Ishikawa (cell line): ENCODE measurements around the gene WNK2.

Experiments used
- CEBPB ChIP-seq: IDR thresholded peaks from 2 replicates; pipeline ENCODE4 v1.6.1; 2012
- CREB1 ChIP-seq: IDR thresholded peaks from 2 replicates; pipeline ENCODE4 v1.6.1; 2012; ENCODE audit warnings: low read depth
- EP300 ChIP-seq: IDR thresholded peaks from 2 replicates; pipeline ENCODE4 v1.6.1; 2012; ENCODE audit warnings: borderline replicate concordance
- FOXM1 ChIP-seq: IDR thresholded peaks from 2 replicates; pipeline ENCODE4 v1.6.1; 2012; ENCODE audit warnings: low read depth, borderline replicate concordance
- NFIC ChIP-seq: IDR thresholded peaks from 2 replicates; pipeline ENCODE4 v1.6.1; 2012
- RAD21 ChIP-seq: IDR thresholded peaks from 2 replicates; pipeline ENCODE4 v1.6.1; 2012; ENCODE audit warnings: low read depth
- TAF1 ChIP-seq: IDR thresholded peaks from 2 replicates; pipeline ENCODE4 v1.6.1; 2012; ENCODE audit warnings: low read depth, mild to moderate bottlenecking
- TCF12 ChIP-seq: IDR thresholded peaks from 2 replicates; pipeline ENCODE4 v1.6.1; 2012; ENCODE audit warnings: low read depth
- YY1 ChIP-seq: IDR thresholded peaks from 2 replicates; pipeline ENCODE4 v1.6.1; 2012; ENCODE audit warnings: low read depth
- TF ChIP-seq, protein P1 (sequence below): IDR thresholded peaks from 2 replicates; pipeline ENCODE4 v1.6.1; 2012; ENCODE audit warnings: low read depth, mild to moderate bottlenecking
- TF ChIP-seq, protein P2 (sequence below): IDR thresholded peaks from 2 replicates; pipeline ENCODE4 v1.6.1; 2012
- TF ChIP-seq, protein P3 (sequence below): IDR thresholded peaks from 2 replicates; pipeline ENCODE4 v1.6.1; 2012

DNA sequence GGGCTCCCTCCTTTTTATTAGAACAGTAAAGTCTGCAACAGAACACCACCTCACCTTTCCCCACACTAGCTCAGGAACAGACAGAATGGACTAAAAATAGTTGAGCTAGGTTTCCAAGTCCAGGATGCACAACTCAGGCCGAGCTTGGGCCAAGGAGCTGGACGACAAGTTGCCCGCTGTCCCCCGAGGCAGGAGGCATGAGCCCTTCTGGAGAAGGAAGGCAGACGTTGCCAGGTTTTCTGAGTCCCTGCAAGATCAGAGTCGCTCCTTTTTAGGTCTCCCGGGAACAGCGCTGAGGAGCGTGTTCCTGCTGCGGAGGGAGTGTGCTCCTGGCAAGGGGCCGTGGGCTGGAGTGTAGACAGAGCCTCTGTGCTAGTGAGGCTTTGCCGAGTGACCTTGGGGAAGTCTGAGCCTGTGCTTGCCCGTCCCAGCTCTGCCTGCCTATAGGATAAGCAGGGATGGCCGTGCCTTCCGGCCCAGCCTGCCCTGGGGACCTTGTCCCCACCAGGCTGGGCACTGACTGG lies 121.6 kb downstream of the WNK2 start:
- TF ChIP-seq YY1 (no peak), TCF12 (no peak), CREB1 (no peak), CEBPB (no peak), EP300 (no peak), FOXM1 (no peak), TAF1 (no peak), RAD21 (no peak), NFIC (no peak)
- TF ChIP-seq, protein P1, sequence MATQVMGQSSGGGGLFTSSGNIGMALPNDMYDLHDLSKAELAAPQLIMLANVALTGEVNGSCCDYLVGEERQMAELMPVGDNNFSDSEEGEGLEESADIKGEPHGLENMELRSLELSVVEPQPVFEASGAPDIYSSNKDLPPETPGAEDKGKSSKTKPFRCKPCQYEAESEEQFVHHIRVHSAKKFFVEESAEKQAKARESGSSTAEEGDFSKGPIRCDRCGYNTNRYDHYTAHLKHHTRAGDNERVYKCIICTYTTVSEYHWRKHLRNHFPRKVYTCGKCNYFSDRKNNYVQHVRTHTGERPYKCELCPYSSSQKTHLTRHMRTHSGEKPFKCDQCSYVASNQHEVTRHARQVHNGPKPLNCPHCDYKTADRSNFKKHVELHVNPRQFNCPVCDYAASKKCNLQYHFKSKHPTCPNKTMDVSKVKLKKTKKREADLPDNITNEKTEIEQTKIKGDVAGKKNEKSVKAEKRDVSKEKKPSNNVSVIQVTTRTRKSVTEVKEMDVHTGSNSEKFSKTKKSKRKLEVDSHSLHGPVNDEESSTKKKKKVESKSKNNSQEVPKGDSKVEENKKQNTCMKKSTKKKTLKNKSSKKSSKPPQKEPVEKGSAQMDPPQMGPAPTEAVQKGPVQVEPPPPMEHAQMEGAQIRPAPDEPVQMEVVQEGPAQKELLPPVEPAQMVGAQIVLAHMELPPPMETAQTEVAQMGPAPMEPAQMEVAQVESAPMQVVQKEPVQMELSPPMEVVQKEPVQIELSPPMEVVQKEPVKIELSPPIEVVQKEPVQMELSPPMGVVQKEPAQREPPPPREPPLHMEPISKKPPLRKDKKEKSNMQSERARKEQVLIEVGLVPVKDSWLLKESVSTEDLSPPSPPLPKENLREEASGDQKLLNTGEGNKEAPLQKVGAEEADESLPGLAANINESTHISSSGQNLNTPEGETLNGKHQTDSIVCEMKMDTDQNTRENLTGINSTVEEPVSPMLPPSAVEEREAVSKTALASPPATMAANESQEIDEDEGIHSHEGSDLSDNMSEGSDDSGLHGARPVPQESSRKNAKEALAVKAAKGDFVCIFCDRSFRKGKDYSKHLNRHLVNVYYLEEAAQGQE = no peak
- TF ChIP-seq, protein P2, sequence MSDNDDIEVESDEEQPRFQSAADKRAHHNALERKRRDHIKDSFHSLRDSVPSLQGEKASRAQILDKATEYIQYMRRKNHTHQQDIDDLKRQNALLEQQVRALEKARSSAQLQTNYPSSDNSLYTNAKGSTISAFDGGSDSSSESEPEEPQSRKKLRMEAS = no peak
- TF ChIP-seq, protein P3, sequence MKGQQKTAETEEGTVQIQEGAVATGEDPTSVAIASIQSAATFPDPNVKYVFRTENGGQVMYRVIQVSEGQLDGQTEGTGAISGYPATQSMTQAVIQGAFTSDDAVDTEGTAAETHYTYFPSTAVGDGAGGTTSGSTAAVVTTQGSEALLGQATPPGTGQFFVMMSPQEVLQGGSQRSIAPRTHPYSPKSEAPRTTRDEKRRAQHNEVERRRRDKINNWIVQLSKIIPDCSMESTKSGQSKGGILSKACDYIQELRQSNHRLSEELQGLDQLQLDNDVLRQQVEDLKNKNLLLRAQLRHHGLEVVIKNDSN = no peak
